Measurements from ENCODE around the gene PHKB.

The PHKB gene

GRCh38 chr16:47574091-47575054 lies 113.2 kb downstream of the PHKB start:
- DNase-seq, result peak; percentile 55

- DNase-seq, result no peak
Observed at GRCh38 chr16:47577029-47577428, 115.9 kb downstream of the PHKB start.

- no peak for DNase-seq
Observed at GRCh38 chr16:47578033-47578432, 116.9 kb downstream of the PHKB start.

GRCh38 chr16:47578573-47578972 lies 117.4 kb downstream of the PHKB start:
- no peak for DNase-seq

GRCh38 chr16:47581114-47581513 lies 120.0 kb downstream of the PHKB start:
- DNase-seq, result no peak

- no peak for DNase-seq
Observed at GRCh38 chr16:47584464-47585225, 123.5 kb downstream of the PHKB start.

GRCh38 chr16:47586121-47586520 lies 125.0 kb downstream of the PHKB start:
- no peak for DNase-seq

GRCh38 chr16:47590472-47590871 lies 129.3 kb downstream of the PHKB start:
- no peak for DNase-seq

- no peak for DNase-seq
Observed at GRCh38 chr16:47592232-47592631, 131.1 kb downstream of the PHKB start.

GRCh38 chr16:47599512-47599911 lies 138.4 kb downstream of the PHKB start:
- no peak for DNase-seq

GRCh38 chr16:47600376-47600775 lies 139.2 kb downstream of the PHKB start:
- no peak for DNase-seq

- no peak for DNase-seq
Observed at GRCh38 chr16:47604306-47604705, 143.2 kb downstream of the PHKB start.

- DNase-seq, result no peak
Observed at GRCh38 chr16:47611042-47611441, 149.9 kb downstream of the PHKB start.

- DNase-seq, result no peak
Observed at GRCh38 chr16:47611848-47612493, 150.8 kb downstream of the PHKB start.

GRCh38 chr16:47612711-47613110 lies 151.6 kb downstream of the PHKB start:
- DNase-seq, result no peak

- no peak for DNase-seq
Observed at GRCh38 chr16:47613251-47613650, 152.1 kb downstream of the PHKB start.

GRCh38 chr16:47617732-47618131 lies 156.6 kb downstream of the PHKB start:
- no peak for DNase-seq

- no peak for DNase-seq
Observed at GRCh38 chr16:47622451-47623176, 161.5 kb downstream of the PHKB start.

- no peak for DNase-seq
Observed at GRCh38 chr16:47624563-47624962, 163.4 kb downstream of the PHKB start.

GRCh38 chr16:47625115-47625567 lies 164.0 kb downstream of the PHKB start:
- no peak for DNase-seq

GRCh38 chr16:47626246-47626645 lies 165.1 kb downstream of the PHKB start:
- DNase-seq, result no peak

GRCh38 chr16:47627085-47627639 lies 166.0 kb downstream of the PHKB start:
- no peak for DNase-seq
